Kidney (tissue), 14 donors: ENCODE measurements around the gene KCNQ1OT1. TPM values are rescaled to one million over a fixed set of nuclear protein-coding genes. Genes with fewer than 3 reads are reported as not detected.

ENCODE experiments used
- DNase-seq, 5 donors: peaks; one replicate each; pipeline ENCODE4 v3.0.0-alpha.2; 2013 to 2020
- FAIRE-seq: peaks from 2 replicates; lab custom pipeline; 2012; peaks lifted over from hg19 to GRCh38; lab: Jason Lieb, UNC
- H3K27ac ChIP-seq, 2 donors: one replicate each; pipeline ENCODE4 v1.7.0; 2013; ENCODE audit warnings: low read depth in 2 of 2, low read length in 2 of 2, inconsistent platforms in 1 of 2
- H3K27me3 ChIP-seq: one replicate; pipeline ENCODE4 v1.7.1; 2013; ENCODE audit warnings: low read length, inconsistent platforms; ENCODE audit not compliant: control insufficient read depth, insufficient read depth
- H3K36me3 ChIP-seq, 3 donors: one replicate each; pipeline versions ENCODE4 v1.7.0 to v1.7.1; 2013; ENCODE audit warnings: low read length in 3 of 3, control low read depth in 1 of 3, inconsistent platforms in 1 of 3; ENCODE audit not compliant: insufficient read depth in 3 of 3, control insufficient read depth in 2 of 3
- H3K4me1 ChIP-seq, 3 donors: one replicate each; pipeline versions ENCODE4 v1.7.0 to v1.7.1; 2013; ENCODE audit warnings: low read length in 3 of 3, inconsistent platforms in 1 of 3, low read depth in 1 of 3; ENCODE audit not compliant: control insufficient read depth in 2 of 3, insufficient read depth in 2 of 3
- H3K4me3 ChIP-seq, 3 donors: one replicate each; pipeline versions ENCODE4 v1.7.0 to v1.8.1; 2013; ENCODE audit warnings: low read length in 3 of 3, control low read depth in 1 of 3, inconsistent platforms in 1 of 3
- H3K9ac ChIP-seq, 3 donors: one replicate each; pipeline versions ENCODE4 v1.7.0 to v1.7.1; 2013; ENCODE audit warnings: low read length in 3 of 3, control low read depth in 1 of 3, inconsistent platforms in 1 of 3
- H3K9me3 ChIP-seq, 3 donors: one replicate each; pipeline versions ENCODE4 v1.7.0 to v1.7.1; 2013; ENCODE audit warnings: low read length in 3 of 3, control low read depth in 1 of 3, inconsistent platforms in 1 of 3; ENCODE audit not compliant: control insufficient read depth in 2 of 3, insufficient read depth in 1 of 3
- CTCF ChIP-seq: IDR thresholded peaks from 3 replicates; pipeline ENCODE4 v1.5.1; 2012; ENCODE audit warnings: mild to moderate bottlenecking, moderate library complexity, borderline replicate concordance; ENCODE audit not compliant: insufficient read depth; ENCODE audit errors: extremely low read depth
- intact Hi-C: fragments of 100-400 bp; cut with DNase I; formaldehyde crosslinking; loops from one replicate; pipeline ENCODE4 v1.11.1; 2022
- polyA plus RNA-seq: library from polyadenylated mRNA; stranded (reverse); fragments of 350-450 nt; fragmentation: Illumina TruSeq; extraction: RNeasy Lipid Tissue Mini Kit (QIAGEN cat#74804); gene quantifications from one replicate; pipeline ENCODE4 v1.2.3, GENCODE V29; 2014; ENCODE audit warnings: low read depth, low replicate concordance; ENCODE audit not compliant: insufficient read depth
- total RNA-seq: library from RNA; stranded (reverse); fragmentation: NEBNext Ultra II Directional; extraction: Animal tissue kit (Norgen Biotek cat#: 25700); gene quantifications from one replicate; pipeline ENCODE4 v1.2.1, GENCODE V29; 2021
- donor health status: control.
- donor health status: control.
- donor health status: control.
- donor health status: control.
- donor health status: control.
- donor health status: DM: yes; HTN: yes; CAD: no.
- donor health status: Normal renal cell carcinoma (clear cell type).

The KCNQ1OT1 gene
- total and polyA plus RNA-seq, 2 donors from 2014 or later = 0.22 to 4.4 TPM

GRCh38 chr11:2689651-2690575 lies 9.9 kb downstream of the KCNQ1OT1 start:
- no peak overlapping the region for H3K27ac ChIP-seq
- FAIRE-seq (no peak), DNase-seq (peak in 2 of 5 donors; percentile 37 to 44)
- H3K36me3 ChIP-seq = no peaks in the 10 kb centered on the region
- intact Hi-C loops = no loop called here
- H3K27me3 ChIP-seq = no peaks in the 10 kb centered on the region
- H3K9me3 ChIP-seq = no peaks in the 10 kb centered on the region
- no peak for TF ChIP-seq CTCF
- peaks cover 0 to 49% (median 45%) of the 10 kb centered on the region in 3 donors for H3K4me1 ChIP-seq
- H3K4me3 ChIP-seq = no peak overlapping the region
- H3K9ac ChIP-seq = no peak overlapping the region

DNA sequence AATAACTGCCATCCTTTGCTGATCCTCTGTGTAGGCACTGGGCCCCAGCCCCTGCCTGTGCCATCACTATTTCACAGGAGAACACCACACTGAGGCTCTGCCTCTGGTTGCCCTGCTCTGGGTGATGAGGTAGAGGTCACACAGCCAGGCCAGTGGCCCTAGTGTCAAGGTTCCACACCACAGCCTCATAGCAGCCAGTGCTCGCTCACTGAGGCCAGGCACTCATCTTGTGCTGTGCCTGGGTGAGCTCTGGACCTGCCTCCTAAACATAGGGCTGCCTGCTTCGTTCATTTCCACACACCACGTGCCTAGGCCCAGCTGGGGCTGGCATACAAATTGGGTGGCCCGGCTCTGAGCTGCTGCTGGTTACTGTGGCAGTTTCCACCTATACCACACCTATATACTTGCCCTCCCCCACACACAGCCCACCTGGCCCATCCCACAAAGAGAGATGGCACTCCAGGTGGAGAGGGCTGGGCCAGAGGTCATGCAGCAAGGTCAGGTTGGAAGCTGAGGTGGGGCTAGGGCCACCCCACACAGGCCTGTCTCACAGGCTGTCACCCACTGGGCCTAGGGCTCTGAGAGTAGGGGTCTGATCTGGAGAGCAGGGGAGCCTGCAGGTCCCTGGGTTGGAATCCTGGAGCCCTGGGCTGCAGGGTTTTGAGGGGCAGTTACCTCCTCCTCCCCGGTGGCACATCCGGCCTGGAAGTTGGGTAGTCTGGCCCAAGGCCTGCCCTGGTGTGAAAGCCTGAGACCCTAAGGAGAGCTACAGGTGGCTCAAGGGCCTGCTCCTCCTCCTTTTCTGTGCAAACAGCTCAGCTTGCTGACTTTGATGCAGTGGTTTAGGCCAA lies 11.2 kb downstream of the KCNQ1OT1 start:
- no peaks in the 10 kb centered on the region for H3K36me3 ChIP-seq
- H3K9ac ChIP-seq = no peak overlapping the region
- peak overlapping the region in 1 of 2 donors; percentile 37 for H3K27ac ChIP-seq
- H3K27me3 ChIP-seq = no peaks in the 10 kb centered on the region
- H3K9me3 ChIP-seq = no peaks in the 10 kb centered on the region
- intact Hi-C loops = no loop called here
- H3K4me3 ChIP-seq = no peak overlapping the region
- peak in 2 of 5 donors; percentile 46 to 65 for DNase-seq
- no peak for TF ChIP-seq CTCF
- FAIRE-seq = no peak
- H3K4me1 ChIP-seq = peaks cover 0 to 47% (median 46%) of the 10 kb centered on the region in 3 donors

- no peak overlapping the region for H3K4me3 ChIP-seq
- H3K27me3 ChIP-seq = no peaks in the 10 kb centered on the region
- no peak for TF ChIP-seq CTCF
- no peaks in the 10 kb centered on the region for H3K36me3 ChIP-seq
- intact Hi-C loops = no loop called here
- H3K4me1 ChIP-seq = peaks cover 0 to 50% (median 45%) of the 10 kb centered on the region in 3 donors
- no peak for FAIRE-seq
- no peaks in the 10 kb centered on the region for H3K9me3 ChIP-seq
- peak in 4 of 5 donors; percentile 49 to 77 (median 64) for DNase-seq
- H3K27ac ChIP-seq = no peak overlapping the region
- no peak overlapping the region for H3K9ac ChIP-seq
Observed at GRCh38 chr11:2687782-2688191, 12.0 kb downstream of the KCNQ1OT1 start.
